Measurements from ENCODE around the gene SMYD3.

The SMYD3 gene

DNA sequence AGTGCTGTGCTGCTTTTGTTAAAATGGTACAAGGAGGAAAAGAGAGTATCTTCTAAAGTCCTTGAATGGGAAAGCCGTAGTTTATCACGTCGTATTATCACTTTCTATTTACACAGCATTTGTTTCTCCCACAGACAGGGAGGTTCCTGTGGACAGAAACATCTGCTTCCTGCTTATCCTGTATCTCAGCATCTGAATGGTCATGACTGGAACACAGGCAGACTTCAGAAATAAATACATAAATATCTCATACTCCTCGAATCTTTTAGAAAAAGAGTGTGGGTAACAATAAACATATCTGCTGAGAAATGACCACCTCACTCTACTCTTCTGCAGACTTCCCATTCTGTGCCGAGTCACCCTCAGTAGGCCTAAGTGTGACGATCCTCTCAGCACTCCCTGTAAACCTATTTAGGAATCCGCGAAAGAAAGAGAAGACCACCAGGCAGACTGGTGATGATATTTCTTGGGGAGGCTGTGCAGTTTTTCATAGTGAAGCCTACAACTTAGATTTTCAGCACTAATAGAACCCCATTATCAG lies 393.5 kb downstream of the SMYD3 start:
- H3K9ac ChIP-seq (ENCODE audit: low read depth, low read length) = no peak overlapping the region
- H3K4me2 ChIP-seq (ENCODE audit: insufficient read depth, low read length) = no peak overlapping the region
- DNase-seq (no peak), ATAC-seq (ENCODE audit: insufficient read depth, low read depth) (no peak)
- no peaks in the 10 kb centered on the region for H3K36me3 ChIP-seq (ENCODE audit: insufficient read depth, low read length)
- no peak for TF ChIP-seq CTCF (IDR thresholded peaks at IDR 0.05; ENCODE audit: borderline replicate concordance, extremely low read depth, low read length, poor library complexity, severe bottlenecking)
- no peak for TF ChIP-seq EZH2 (IDR thresholded peaks at IDR 0.05; ENCODE audit: borderline replicate concordance, low read depth, low read length, severe bottlenecking)
- H2AFZ ChIP-seq (ENCODE audit: low read depth, low read length) = no peak overlapping the region
- no peaks in the 10 kb centered on the region for H4K20me1 ChIP-seq (ENCODE audit: insufficient read depth, low read length)
- H3K27ac ChIP-seq (ENCODE audit: low read length) = no peak overlapping the region
- H3K4me3 ChIP-seq (ENCODE audit: low read depth in 1 of 2, low read length in 2 of 2) = no peak overlapping the region
- H3K4me1 ChIP-seq (ENCODE audit: insufficient read depth, low read length) = no peaks in the 10 kb centered on the region
- no peaks in the 10 kb centered on the region for H3K9me3 ChIP-seq (ENCODE audit: insufficient read depth, low read length, severe bottlenecking)
- no peaks in the 10 kb centered on the region for H3K27me3 ChIP-seq (ENCODE audit: insufficient read depth, low read length, poor library complexity)
- no peaks in the 10 kb centered on the region for H3K79me2 ChIP-seq (ENCODE audit: insufficient read depth, low read length)

GRCh38 chr1:246111570-246111969 lies 395.5 kb downstream of the SMYD3 start:
- ATAC-seq (ENCODE audit: insufficient read depth, low read depth) = no peak
- H3K79me2 ChIP-seq (ENCODE audit: insufficient read depth, low read length) = no peaks in the 10 kb centered on the region
- H3K9ac ChIP-seq (ENCODE audit: low read depth, low read length) = no peak overlapping the region
- no peaks in the 10 kb centered on the region for H3K36me3 ChIP-seq (ENCODE audit: insufficient read depth, low read length)
- no peak for DNase-seq
- H3K4me3 ChIP-seq (ENCODE audit: low read depth in 1 of 2, low read length in 2 of 2) = no peak overlapping the region
- no peaks in the 10 kb centered on the region for H3K27me3 ChIP-seq (ENCODE audit: insufficient read depth, low read length, poor library complexity)
- H3K9me3 ChIP-seq (ENCODE audit: insufficient read depth, low read length, severe bottlenecking) = no peaks in the 10 kb centered on the region
- H3K4me1 ChIP-seq (ENCODE audit: insufficient read depth, low read length) = no peaks in the 10 kb centered on the region
- no peaks in the 10 kb centered on the region for H4K20me1 ChIP-seq (ENCODE audit: insufficient read depth, low read length)
- no peak for TF ChIP-seq CTCF (IDR thresholded peaks at IDR 0.05; ENCODE audit: borderline replicate concordance, extremely low read depth, low read length, poor library complexity, severe bottlenecking)
- TF ChIP-seq EZH2 (IDR thresholded peaks at IDR 0.05; ENCODE audit: borderline replicate concordance, low read depth, low read length, severe bottlenecking) = no peak
- no peak overlapping the region for H3K27ac ChIP-seq (ENCODE audit: low read length)
- no peak overlapping the region for H3K4me2 ChIP-seq (ENCODE audit: insufficient read depth, low read length)
- no peak overlapping the region for H2AFZ ChIP-seq (ENCODE audit: low read depth, low read length)

DNA sequence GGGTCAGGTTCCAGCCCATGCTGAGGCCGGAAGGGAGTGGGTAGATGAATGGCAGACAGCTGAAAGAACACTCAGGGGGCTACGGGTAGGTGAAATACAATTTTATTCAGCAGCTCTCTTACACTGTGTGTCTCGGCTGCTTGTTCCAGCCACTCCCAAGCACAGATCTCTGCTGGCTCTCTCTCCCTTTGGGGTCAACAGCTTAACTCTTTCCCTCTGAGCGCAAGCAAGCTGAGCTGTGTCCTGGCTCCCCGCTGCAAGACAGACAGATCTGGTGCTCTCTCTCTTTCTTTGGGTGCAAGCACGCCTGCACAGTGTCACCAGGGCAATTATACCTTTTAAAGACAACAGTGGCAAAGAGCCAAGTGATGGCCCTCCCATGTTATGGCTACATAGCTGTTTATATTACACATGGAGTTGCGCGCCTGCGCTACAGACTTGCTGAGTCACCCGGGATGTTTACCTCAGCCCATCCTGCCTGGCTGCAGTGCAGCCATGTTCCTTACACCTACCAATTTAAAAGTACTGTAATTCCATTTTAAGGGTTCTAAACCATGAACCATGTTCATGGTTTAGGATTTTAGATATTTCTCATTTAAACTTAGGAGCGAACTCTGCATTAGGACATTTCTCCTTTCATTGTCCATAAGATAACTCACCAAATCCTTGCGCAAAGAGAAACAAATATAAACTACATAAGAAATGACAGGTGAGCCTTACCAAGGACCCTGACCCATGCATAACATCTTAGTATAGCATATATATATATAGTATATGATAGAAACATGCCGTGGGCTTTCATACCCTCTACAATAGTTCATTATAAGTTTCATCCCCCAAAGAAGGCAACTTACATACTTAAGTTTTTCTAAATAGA lies 396.5 kb downstream of the SMYD3 start:
- Histone ChIP-seq H2AFZ (ENCODE audit: low read depth, low read length) (no peak overlapping the region), H3K4me1 (ENCODE audit: insufficient read depth, low read length) (no peaks in the 10 kb centered on the region), H3K9ac (ENCODE audit: low read depth, low read length) (no peak overlapping the region), H3K27me3 (ENCODE audit: insufficient read depth, low read length, poor library complexity) (no peaks in the 10 kb centered on the region), H3K9me3 (ENCODE audit: insufficient read depth, low read length, severe bottlenecking) (no peaks in the 10 kb centered on the region), H3K4me2 (ENCODE audit: insufficient read depth, low read length) (no peak overlapping the region), H3K4me3 (ENCODE audit: low read depth in 1 of 2, low read length in 2 of 2) (no peak overlapping the region), H3K36me3 (ENCODE audit: insufficient read depth, low read length) (no peaks in the 10 kb centered on the region), H3K27ac (ENCODE audit: low read length) (no peak overlapping the region), H3K79me2 (ENCODE audit: insufficient read depth, low read length) (no peaks in the 10 kb centered on the region), H4K20me1 (ENCODE audit: insufficient read depth, low read length) (no peaks in the 10 kb centered on the region)
- ATAC-seq (ENCODE audit: insufficient read depth, low read depth) (no peak), DNase-seq (no peak)
- TF ChIP-seq EZH2 (IDR thresholded peaks at IDR 0.05; ENCODE audit: borderline replicate concordance, low read depth, low read length, severe bottlenecking) (no peak), CTCF (IDR thresholded peaks at IDR 0.05; ENCODE audit: borderline replicate concordance, extremely low read depth, low read length, poor library complexity, severe bottlenecking) (no peak)

Data from DND-41 (cell line).